ENCODE measurements around the gene DAZAP1. TPM values are rescaled to one million over a fixed set of nuclear protein-coding genes. Genes with fewer than 3 reads are reported as not detected.

DAZAP1 gene
- total and polyA plus RNA-seq, 2 of the 4 experiments (the other 2 are of a cell fraction): 22.0 to 62.8 TPM

DNA sequence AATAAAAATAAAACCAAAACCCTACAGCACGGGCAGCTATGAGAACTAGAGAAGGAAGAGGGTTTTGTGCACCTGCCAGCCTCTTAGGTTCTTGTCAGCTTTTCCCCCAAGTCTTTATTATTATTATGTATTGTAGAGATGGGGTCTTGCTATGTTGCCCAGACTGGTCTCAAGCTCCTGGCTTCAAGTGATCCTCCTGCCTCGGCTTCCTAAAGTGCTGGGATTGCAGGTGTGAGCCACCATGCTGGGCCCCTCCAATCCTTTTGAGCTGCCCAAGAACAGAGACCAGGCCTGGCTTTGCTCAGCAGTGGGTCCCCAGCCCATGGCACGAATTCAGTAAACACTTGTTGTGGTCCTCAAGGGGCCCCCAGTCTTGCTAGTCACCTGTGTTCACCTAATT, 25.1 kb upstream of the DAZAP1 start:
- WGBS, 2 experiments (ENCODE audit: extremely low coverage in 2 of 2, insufficient read length in 1 of 2): 90% methylated on average over 2 of the region's 3 CpGs; no CpG with 5 or more reads in 1 of the 2 experiments
- Histone ChIP-seq H3K14ac (replicated peaks; ENCODE audit: low read depth, low read length) (no peak overlapping the region), H2BK5ac (ENCODE audit: low read depth, low read length, poor library complexity, severe bottlenecking) (no peak overlapping the region), H3K23ac (ENCODE audit: low read depth, low read length) (no peak overlapping the region), H3K79me1 (ENCODE audit: low read depth in 1 of 2, low read length in 2 of 2) (peaks cover 9 to 33% of the 10 kb centered on the region in 2 experiments; a peak in 3 of 4 replicates), H3K4me2 (ENCODE audit: low read depth, low read length) (no peak overlapping the region), H2BK20ac (ENCODE audit: low read depth, low read length) (no peak overlapping the region), H3K4ac (ENCODE audit: low read depth, low read length) (no peak overlapping the region), H3K4me3 (ENCODE audit: insufficient read depth, low read depth, low read length) (no peak overlapping the region), H2AK9ac (replicated peaks; ENCODE audit: low read depth, low read length, poor library complexity) (no peak overlapping the region), H3K9ac (ENCODE audit: low read depth, low read length) (no peak overlapping the region), H4K8ac (ENCODE audit: low read depth in 2 of 2, low read length in 2 of 2) (no peak overlapping the region), H3K9me3 (ENCODE audit: control insufficient read depth, insufficient read depth, low read length) (no peaks in the 10 kb centered on the region), H3K27ac (ENCODE audit: insufficient read depth, low read length) (no peak overlapping the region), H4K5ac (ENCODE audit: low read depth, low read length) (no peak overlapping the region), H3K9me1 (ENCODE audit: insufficient read depth, low read length) (no peaks in the 10 kb centered on the region), H2BK120ac (ENCODE audit: low read depth, low read length) (no peak overlapping the region), H3K18ac (ENCODE audit: low read depth, low read length) (no peak overlapping the region), H2BK15ac (ENCODE audit: low read depth, low read length) (no peak overlapping the region), H2AK5ac (ENCODE audit: low read depth, low read length) (no peak overlapping the region), H3K36me3 (ENCODE audit: control insufficient read depth, insufficient read depth, low read length) (peaks cover 8% of the 10 kb centered on the region; the same call in 1 of the 2 replicates), H4K91ac (ENCODE audit: insufficient read depth, low read depth, low read length) (no peak overlapping the region), H2AFZ (replicated peaks; ENCODE audit: low read length, poor library complexity) (no peak overlapping the region), H3K4me1 (ENCODE audit: control insufficient read depth, insufficient read depth, low read length) (no peaks in the 10 kb centered on the region), H3K27me3 (ENCODE audit: control insufficient read depth, insufficient read depth, low read length) (no peaks in the 10 kb centered on the region), H4K20me1 (ENCODE audit: insufficient read depth, low read length) (peaks cover 9% of the 10 kb centered on the region), H3K56ac (ENCODE audit: extremely low read depth, insufficient read depth, low read length) (no peak overlapping the region)
- intact Hi-C loops (cut with micrococcal nuclease) (no loop called here), in situ Hi-C loops (cut with MboI; ENCODE audit: low sequenced_read_pairs) (no loop called here), dilution Hi-C loops (cut with HindIII; ENCODE audit: low sequenced_read_pairs, unreplicated experiment) (no loop called here)
- ChIA-PET CTCF (no interaction called here), POLR2A (ENCODE audit: unreplicated experiment) (no interaction called here)
- TF ChIP-seq RCOR1 (IDR thresholded peaks at IDR 0.05; ENCODE audit: insufficient replicate concordance, low read length) (no peak), MAZ (IDR thresholded peaks at IDR 0.05; ENCODE audit: borderline replicate concordance, low read depth, low read length) (no peak), NFE2L2 (IDR thresholded peaks at IDR 0.05; ENCODE audit: low read depth, low read length) (no peak), SMC3 (IDR thresholded peaks at IDR 0.05; ENCODE audit: low read depth, low read length) (no peak), RAD21 (IDR thresholded peaks at IDR 0.05; ENCODE audit: low read length) (no peak), CHD1 (IDR thresholded peaks at IDR 0.05; ENCODE audit: low read depth, low read length) (no peak), POLR2A (IDR thresholded peaks at IDR 0.05; ENCODE audit: low read depth, low read length) (no peak)
- TF ChIP-seq, protein P1, sequence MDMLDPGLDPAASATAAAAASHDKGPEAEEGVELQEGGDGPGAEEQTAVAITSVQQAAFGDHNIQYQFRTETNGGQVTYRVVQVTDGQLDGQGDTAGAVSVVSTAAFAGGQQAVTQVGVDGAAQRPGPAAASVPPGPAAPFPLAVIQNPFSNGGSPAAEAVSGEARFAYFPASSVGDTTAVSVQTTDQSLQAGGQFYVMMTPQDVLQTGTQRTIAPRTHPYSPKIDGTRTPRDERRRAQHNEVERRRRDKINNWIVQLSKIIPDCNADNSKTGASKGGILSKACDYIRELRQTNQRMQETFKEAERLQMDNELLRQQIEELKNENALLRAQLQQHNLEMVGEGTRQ (IDR thresholded peaks at IDR 0.05; ENCODE audit: low read depth, low read length): no peak
- TF ChIP-seq, protein P2, sequence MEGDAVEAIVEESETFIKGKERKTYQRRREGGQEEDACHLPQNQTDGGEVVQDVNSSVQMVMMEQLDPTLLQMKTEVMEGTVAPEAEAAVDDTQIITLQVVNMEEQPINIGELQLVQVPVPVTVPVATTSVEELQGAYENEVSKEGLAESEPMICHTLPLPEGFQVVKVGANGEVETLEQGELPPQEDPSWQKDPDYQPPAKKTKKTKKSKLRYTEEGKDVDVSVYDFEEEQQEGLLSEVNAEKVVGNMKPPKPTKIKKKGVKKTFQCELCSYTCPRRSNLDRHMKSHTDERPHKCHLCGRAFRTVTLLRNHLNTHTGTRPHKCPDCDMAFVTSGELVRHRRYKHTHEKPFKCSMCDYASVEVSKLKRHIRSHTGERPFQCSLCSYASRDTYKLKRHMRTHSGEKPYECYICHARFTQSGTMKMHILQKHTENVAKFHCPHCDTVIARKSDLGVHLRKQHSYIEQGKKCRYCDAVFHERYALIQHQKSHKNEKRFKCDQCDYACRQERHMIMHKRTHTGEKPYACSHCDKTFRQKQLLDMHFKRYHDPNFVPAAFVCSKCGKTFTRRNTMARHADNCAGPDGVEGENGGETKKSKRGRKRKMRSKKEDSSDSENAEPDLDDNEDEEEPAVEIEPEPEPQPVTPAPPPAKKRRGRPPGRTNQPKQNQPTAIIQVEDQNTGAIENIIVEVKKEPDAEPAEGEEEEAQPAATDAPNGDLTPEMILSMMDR (conservative IDR thresholded peaks at IDR 0.05; ENCODE audit: low read depth, low read length): no peak
- DNase-seq (no peak), ATAC-seq (ENCODE audit: low read depth) (no peak)
- no TSS peak for BruUV-seq (replicated peaks)
